Choroid plexus epithelial cell (primary cell): ENCODE results near the gene KRTAP5-6.
"Not testable (repeated sequence)": the region's sequence is repeated elsewhere in the genome, so short reads cannot be mapped to it uniquely, and the experiment has no call there.

Source experiments
- DNase-seq: peaks from one replicate; pipeline ENCODE4 v3.0.0-alpha.2; 2010; ENCODE audit warnings: low read depth
- H3K4me3 ChIP-seq: 2 replicates; pipeline ENCODE4 v1.5.1; 2011; ENCODE audit warnings: low read depth, mild to moderate bottlenecking, control low read depth, low read length, moderate library complexity
- TF ChIP-seq, protein P1 (sequence below): conservative IDR thresholded peaks from 2 replicates; pipeline ENCODE4 v1.5.1; 2011; ENCODE audit warnings: low read depth, mild to moderate bottlenecking, control low read depth, inconsistent platforms, low read length, moderate library complexity

KRTAP5-6 gene

GRCh38 chr11:1682225-1682905 is 14.6 kb upstream of the KRTAP5-6 start:
- H3K4me3 ChIP-seq = no peak overlapping the region
- DNase-seq = no peak
- TF ChIP-seq, protein P1, sequence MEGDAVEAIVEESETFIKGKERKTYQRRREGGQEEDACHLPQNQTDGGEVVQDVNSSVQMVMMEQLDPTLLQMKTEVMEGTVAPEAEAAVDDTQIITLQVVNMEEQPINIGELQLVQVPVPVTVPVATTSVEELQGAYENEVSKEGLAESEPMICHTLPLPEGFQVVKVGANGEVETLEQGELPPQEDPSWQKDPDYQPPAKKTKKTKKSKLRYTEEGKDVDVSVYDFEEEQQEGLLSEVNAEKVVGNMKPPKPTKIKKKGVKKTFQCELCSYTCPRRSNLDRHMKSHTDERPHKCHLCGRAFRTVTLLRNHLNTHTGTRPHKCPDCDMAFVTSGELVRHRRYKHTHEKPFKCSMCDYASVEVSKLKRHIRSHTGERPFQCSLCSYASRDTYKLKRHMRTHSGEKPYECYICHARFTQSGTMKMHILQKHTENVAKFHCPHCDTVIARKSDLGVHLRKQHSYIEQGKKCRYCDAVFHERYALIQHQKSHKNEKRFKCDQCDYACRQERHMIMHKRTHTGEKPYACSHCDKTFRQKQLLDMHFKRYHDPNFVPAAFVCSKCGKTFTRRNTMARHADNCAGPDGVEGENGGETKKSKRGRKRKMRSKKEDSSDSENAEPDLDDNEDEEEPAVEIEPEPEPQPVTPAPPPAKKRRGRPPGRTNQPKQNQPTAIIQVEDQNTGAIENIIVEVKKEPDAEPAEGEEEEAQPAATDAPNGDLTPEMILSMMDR = no peak

- H3K4me3 ChIP-seq, DNase-seq: not testable (repeated sequence)
These were observed 13.8 kb upstream of the KRTAP5-6 start for GRCh38 chr11:1683216-1683615.

DNA sequence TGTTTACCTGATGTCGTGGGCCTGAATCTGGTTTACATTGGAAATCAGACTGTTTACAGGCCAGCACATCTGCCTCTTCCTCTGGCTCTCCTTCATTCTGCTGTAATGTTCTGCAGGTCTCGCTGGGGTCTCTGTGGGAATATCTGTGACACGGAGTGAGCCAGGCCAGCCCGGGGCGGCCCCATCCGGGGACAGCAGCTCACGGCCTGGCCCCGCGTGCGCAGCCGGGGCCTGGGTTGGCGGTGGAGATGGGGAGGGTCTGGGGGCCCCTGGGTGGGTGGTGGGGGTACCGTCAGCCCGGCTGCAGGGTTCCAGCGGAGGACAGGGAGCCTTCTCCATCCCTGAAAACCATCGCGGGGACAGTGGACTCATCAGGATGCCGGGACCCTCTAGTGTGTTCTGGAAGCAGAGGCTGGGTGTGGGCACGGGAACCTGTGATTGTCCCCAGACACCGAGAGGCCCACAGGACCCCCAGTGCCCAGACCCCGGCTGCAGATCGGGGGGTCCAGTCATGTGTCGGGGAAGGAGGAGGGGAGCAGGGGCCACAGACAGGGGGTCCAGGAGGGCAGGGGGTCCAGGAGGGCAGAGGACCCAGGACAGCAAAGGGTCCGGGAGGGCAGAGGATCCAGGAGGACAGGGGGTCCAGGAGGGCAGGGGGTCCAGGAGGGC is 13.0 kb upstream of the KRTAP5-6 start:
- not testable (repeated sequence) for H3K4me3 ChIP-seq, DNase-seq

DNA sequence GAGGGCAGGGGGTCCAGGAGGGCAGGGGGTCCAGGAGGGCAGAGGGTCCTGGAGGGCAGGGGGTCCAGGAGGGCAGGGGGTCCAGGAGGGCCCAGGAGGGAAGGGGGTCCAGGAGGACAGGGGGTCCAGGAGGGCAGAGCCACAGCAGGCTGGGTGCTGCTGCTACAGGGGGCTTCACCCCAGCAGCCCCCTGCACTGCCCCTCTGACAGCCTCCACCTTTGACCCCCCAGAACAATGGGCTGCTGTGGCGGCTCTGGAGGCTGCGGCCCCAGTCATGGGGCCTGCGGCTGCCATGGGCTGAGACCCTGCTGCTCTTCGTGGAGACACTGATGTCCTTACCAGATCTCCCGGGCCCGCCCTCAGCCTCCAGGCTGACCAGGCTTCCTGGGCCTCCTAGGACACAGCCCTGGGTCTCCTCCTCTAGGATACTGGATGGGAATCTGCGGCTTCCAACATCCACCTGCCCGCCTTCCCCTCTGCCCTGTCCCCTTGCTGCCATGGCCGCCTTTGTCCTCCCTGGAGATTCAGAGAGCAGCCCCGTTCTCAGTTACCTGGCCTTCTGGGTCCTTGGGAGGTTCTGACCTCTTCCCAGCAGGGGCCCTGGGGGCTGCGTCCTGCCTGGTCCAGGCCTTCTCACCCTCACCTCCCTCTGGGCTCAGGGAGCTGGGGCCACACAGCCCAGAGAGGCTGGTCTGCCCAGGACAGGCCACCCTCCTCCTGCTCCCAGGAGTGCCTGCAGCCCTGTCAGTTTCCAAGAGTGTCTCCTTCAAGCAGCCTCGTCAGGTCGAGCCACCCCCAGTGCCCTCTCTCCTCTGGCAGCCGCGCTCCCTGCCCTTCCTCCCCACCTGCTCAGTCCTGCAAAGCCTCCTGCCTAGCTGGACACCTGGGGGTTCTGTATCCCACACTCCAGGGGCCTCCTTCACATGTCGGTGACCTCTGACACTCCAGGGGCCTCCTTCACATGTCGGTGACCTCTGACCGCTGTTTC is 11.8 kb upstream of the KRTAP5-6 start:
- not testable (repeated sequence) for H3K4me3 ChIP-seq, DNase-seq

GRCh38 chr11:1686220-1686619 is 10.8 kb upstream of the KRTAP5-6 start:
- not testable (repeated sequence) for H3K4me3 ChIP-seq, DNase-seq

DNA sequence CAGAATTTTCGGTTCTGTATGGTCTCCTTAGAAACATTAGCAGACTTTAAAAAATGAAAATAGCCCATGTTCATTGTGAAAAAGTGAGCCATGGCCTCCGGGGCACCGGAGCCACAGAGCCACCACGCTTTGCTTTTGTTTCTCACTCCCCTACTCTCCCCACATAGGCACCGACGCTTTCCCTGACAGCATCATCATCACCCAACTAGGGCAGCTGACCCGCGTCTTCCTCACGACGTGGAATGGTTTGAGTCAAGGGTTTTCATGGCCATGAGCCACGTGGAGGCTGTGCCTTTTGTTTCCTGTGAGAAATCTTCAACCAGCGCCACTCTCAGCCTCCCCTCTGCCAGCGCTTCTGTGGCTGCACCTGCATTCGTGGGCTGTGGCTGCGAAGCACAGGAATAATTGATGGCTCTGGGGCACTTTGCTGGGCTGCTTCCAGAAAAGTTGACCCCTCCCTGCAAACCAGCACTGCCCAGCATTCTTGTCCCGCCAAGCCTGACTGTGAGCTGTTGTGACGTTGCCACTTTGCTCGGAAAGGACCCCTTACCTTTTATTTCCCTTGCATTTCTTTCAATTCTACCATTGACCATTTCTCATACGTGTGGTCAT is 8.6 kb upstream of the KRTAP5-6 start:
- DNase-seq, H3K4me3 ChIP-seq: not testable (repeated sequence)

DNA sequence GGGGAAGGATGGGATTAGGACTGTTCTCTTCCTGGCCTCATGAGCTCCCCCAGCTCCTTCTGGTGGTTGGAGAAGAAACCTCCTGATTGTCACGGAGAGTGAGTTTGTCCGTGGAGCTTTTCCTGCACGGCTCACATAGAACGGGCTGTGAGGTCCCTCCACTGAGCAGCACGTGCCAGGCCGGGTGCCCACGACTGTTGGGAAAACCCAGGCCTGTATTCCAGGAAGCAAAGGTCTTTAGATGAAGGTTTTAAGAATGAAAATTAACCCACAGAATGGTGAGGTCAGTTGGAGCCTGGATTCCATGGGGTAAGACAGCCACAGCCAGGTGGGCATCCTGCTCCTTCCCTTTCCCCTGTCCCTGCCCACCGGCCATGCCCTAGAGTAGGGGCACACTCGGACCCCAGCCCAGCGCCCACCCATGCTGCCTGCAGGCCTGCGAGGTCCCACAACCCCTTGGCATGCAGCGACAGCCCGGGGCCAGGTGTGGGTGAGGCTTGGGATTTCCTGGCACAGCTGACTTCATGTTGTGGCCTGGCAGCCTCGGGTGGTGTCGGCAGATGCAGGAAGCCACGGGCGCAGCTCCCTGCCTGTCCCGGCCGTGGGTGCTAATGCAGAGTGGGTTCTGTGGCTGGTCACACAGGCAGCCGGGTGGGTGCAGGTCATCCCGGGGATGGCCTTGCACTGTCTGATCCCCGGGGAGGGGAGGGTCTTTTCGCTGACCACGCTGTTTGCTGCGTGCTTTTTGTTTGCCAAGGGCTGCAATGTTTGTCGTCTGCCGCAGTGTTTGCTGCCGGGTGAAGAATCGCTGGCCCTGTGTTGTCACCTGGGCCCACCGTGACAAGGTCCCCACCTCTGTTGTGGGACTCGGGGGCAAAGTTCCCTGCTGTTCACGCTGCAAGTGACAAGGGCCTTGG is 7.5 kb upstream of the KRTAP5-6 start:
- H3K4me3 ChIP-seq, DNase-seq: not testable (repeated sequence)

DNA sequence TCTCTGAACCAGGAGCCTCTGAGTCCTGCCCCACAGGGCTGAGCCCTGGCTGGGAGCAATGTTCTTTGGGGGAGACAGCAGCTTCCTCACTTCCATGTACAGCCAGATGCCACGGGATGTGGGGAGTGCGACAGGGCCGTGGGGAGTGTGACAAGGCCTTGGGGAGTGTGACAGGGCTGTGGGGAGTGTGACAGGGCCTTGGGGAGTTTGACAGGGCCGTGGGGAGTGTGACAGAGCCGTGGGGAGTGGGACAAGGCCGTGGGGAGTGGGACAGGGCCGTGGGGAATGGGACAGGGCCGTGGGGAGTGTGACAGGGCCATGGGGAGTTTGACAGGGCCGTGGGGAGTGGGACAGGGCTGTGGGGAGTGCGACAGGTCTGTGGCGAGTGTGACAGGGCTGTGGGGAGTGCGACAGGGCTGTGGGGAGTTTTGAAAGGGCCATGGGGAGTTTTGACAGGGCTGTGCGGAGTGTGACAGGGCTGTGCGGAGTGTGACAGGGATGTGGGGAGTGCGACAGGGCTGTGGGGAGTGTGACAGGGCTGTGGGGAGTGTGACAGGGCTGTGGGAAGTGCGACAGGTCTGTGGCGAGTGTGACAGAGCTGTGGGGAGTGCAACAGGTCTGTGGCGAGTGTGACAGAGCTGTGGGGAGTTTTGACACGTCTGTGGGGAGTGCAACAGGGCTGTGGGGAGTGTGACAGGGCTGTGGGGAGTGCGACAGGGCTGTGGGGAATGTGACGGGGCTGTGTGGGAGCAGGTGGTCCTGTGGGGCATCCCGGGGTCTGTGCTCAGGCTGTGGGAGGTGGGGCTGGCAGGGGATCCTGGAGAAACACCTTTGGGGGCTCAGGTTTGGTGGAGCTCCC is 6.6 kb upstream of the KRTAP5-6 start:
- DNase-seq = no peak

More for the DNA sequence above, 6.6 kb upstream of the KRTAP5-6 start:
- TF ChIP-seq, protein P1 = no peak
- no peak overlapping the region for H3K4me3 ChIP-seq
